ENCODE data around the gene VHLL. TPM values are rescaled to one million over a fixed set of nuclear protein-coding genes. Genes with fewer than 3 reads are reported as not detected.

VHLL gene
- total and polyA plus RNA-seq, 8 donors, result not detected

DNA sequence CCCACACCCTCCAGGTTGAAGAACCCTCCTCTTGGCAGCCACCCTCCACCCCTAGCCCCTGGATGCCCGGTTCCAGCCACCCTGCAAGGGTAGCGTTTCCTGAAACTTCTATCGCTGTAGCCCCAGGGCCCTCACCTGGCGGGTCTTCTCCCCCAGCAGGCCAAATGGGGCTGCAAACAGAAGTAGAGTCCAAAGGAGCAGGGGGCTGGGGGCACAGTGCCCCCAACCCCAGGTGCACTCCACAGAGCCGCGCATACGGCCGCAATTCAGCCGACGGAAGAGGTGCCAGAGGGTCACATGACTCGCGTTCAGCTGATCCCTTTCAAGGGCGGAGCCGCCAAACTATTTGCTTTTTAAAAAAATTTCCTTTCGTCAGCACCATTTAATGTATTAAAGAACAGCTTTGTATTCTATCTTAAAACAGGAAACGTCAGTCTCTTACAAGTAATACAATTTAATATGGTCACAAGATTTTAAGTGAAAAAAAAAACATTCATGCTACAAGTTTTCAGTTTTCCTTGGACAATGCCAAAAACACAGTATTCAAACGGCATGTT is 3.6 kb downstream of the VHLL start, which contains the start of gene GLMP:
Gene GLMP, minus strand, starts transcription at position 289 of the 557 bp plus-strand sequence. Its CDS starts 34 bp downstream, at position 255.
- H3K36me3 ChIP-seq, result peaks cover 0 to 18% (median 12%) of the 10 kb centered on the region in 4 donors
- peak; percentile 42 to 73 (median 45) for TF ChIP-seq POLR2AphosphoS5 (IDR thresholded peaks at IDR 0.05)
- no peak for TF ChIP-seq EP300 (IDR thresholded peaks at IDR 0.05)
- DNase-seq, result peak; percentile 78 to 92
- peaks cover 14 to 51% (median 41%) of the 10 kb centered on the region in 4 donors for H3K4me1 ChIP-seq
- H3K4me3 ChIP-seq, result peak within 1 kb of the TSS; percentile 59 to 88 (median 74)
- WGBS, 5 donors, result 0 to 1% (median 0%) methylated on average over 17 of the region's 17 CpGs
- no peaks in the 10 kb centered on the region for H3K9me3 ChIP-seq
- H3K27ac ChIP-seq, result peak within 1 kb of the TSS; percentile 38 to 79 (median 72)
- intact Hi-C loops (cut with DNase I; ENCODE audit: low total_unique reads), result no loop called here
- no peaks in the 10 kb centered on the region for H3K27me3 ChIP-seq

DNA sequence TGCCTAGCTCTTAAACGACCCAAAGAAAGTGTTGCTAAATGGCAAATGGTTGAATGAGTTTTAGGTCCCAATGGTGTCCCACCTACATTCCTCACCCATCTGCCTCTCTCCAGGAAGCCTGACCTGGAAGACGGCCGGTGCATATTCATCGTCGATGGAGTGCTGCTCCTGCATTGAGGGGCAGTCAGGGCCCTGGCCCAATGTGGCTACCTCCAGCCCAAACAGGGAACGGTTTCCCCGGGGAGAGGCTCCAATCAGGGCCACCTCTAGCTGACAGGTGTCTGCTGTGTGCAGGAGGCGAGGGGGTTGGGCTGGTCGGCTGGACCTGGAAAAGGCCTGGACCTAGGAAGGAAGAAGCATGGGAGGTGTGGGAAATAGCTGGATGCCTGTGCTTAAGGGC is 5.2 kb downstream of the VHLL start:
- Histone ChIP-seq H3K27ac (peak overlapping the region in 1 of 5 donors; percentile 72), H3K4me3 (no peak overlapping the region), H3K36me3 (peaks cover 3 to 31% (median 20%) of the 10 kb centered on the region in 4 donors), H3K4me1 (peaks cover 14 to 57% (median 45%) of the 10 kb centered on the region in 4 donors), H3K9me3 (no peaks in the 10 kb centered on the region), H3K27me3 (no peaks in the 10 kb centered on the region)
- intact Hi-C loops (cut with DNase I; ENCODE audit: low total_unique reads), result no loop called here
- TF ChIP-seq CTCF (IDR thresholded peaks at IDR 0.05), result no peak
- TF ChIP-seq POLR2A (IDR thresholded peaks at IDR 0.05), result no peak
- TF ChIP-seq POLR2AphosphoS5 (IDR thresholded peaks at IDR 0.05), result no peak
- no peak for TF ChIP-seq EP300 (IDR thresholded peaks at IDR 0.05)
- DNase-seq, result no peak
- 84 to 94% (median 91%) methylated on average over 9 of the region's 9 CpGs for WGBS, 5 donors

DNA sequence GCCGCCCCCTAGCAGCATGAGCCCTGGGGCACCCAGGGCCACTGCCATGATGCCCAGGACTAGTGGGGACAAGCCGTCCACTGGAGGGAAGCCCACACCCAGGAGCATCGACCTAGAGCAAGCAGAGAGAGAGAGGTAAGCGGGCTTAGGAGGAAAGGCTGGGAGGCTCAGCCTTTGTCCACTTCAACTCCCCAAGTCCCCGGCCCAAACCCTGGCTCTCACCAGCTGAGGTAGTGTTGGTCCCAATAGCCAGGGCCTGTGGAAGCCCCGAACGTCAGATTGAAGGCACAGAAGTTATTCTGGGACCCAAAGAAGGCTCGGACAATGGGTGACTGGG is 6.0 kb downstream of the VHLL start:
- TF ChIP-seq CTCF (IDR thresholded peaks at IDR 0.05), result no peak
- TF ChIP-seq POLR2A (IDR thresholded peaks at IDR 0.05), result no peak
- no peak for TF ChIP-seq POLR2AphosphoS5 (IDR thresholded peaks at IDR 0.05)
- no peak for TF ChIP-seq EP300 (IDR thresholded peaks at IDR 0.05)
- no peak for DNase-seq
- Histone ChIP-seq H3K27me3 (no peaks in the 10 kb centered on the region), H3K4me3 (no peak overlapping the region), H3K4me1 (peaks cover 14 to 57% (median 45%) of the 10 kb centered on the region in 4 donors), H3K27ac (peak overlapping the region in 1 of 5 donors; percentile 87), H3K36me3 (peaks cover 3 to 35% (median 27%) of the 10 kb centered on the region in 4 donors), H3K9me3 (no peaks in the 10 kb centered on the region)
- WGBS, 5 donors, result 92 to 94% (median 92%) methylated on average over 6 to 8 of the region's 8 CpGs
- intact Hi-C loops (cut with DNase I; ENCODE audit: low total_unique reads), result no loop called here

GRCh38 chr1:156291226-156292061 is 7.7 kb downstream of the VHLL start:
- Histone ChIP-seq H3K27me3 (no peaks in the 10 kb centered on the region), H3K9me3 (no peaks in the 10 kb centered on the region), H3K4me1 (peaks cover 14 to 57% (median 45%) of the 10 kb centered on the region in 4 donors), H3K27ac (peak overlapping the region; percentile 69 to 87 (median 75)), H3K4me3 (peak overlapping the region; percentile 44 to 54 (median 48)), H3K36me3 (peaks cover 3 to 38% (median 33%) of the 10 kb centered on the region in 4 donors)
- peak in 1 of 4 donors; percentile 32 for TF ChIP-seq POLR2A (IDR thresholded peaks at IDR 0.05)
- TF ChIP-seq CTCF (IDR thresholded peaks at IDR 0.05), result no peak
- no peak for TF ChIP-seq EP300 (IDR thresholded peaks at IDR 0.05)
- peak in 2 of 3 donors; percentile 77 to 81 for TF ChIP-seq POLR2AphosphoS5 (IDR thresholded peaks at IDR 0.05)
- 9 to 26% (median 13%) methylated on average over 22 to 37 of the region's 37 CpGs for WGBS, 5 donors
- peak; percentile 92 to 96 for DNase-seq
- intact Hi-C loops (cut with DNase I; ENCODE audit: low total_unique reads), result no loop called here

Measured in stomach (tissue), 9 donors.